ENCODE results near the gene KATNAL1. TPM values are rescaled to one million over a fixed set of nuclear protein-coding genes. Genes with fewer than 3 reads are reported as not detected.
"Not testable (repeated sequence)": the region's sequence is repeated elsewhere in the genome, so short reads cannot be mapped to it uniquely, and the experiment has no call there.

Gene KATNAL1
- total RNA-seq, 2 experiments from 2014 or later, result 29.4 to 30.4 TPM

- CTCF ChIA-PET, result interaction anchor here (1.1 kb wide), 1 partner anchor 51 kb away, joined by 3 read pairs; no protein-coding TSS in a partner anchor
- H3K27me3 Mint-ChIP-seq (ENCODE audit: low read depth); H3K36me3 Mint-ChIP-seq (ENCODE audit: low read depth); H3K27ac Mint-ChIP-seq; H3K4me3 Mint-ChIP-seq; H3K9me3 Mint-ChIP-seq (ENCODE audit: insufficient read depth); DNase-seq; ATAC-seq; POLR2A ChIA-PET: not testable (repeated sequence)
- H3K4me1 Mint-ChIP-seq (ENCODE audit: low read depth), result peaks cover 10% of the 10 kb centered on the region
These were observed 133.1 kb downstream of the KATNAL1 start for GRCh38 chr13:30174250-30174649.

DNA sequence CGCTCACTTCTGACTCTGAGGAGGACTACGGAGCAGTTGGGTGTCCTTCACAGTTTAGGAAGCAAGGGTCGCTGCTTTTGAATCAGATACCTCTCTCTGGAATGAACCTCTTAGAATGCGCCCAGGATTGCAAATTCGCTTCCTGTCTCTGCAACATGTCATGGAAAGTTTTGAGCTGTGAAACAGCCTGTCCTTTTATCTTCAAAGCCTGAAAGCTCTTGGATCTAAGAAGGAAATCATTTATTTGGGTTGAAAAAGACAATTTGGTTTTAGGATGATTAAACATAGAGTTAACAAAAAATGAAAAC, 134.1 kb downstream of the KATNAL1 start:
- H3K4me1 Mint-ChIP-seq (ENCODE audit: low read depth), result peaks cover 10% of the 10 kb centered on the region
- H3K27me3 Mint-ChIP-seq (ENCODE audit: low read depth), result no peaks in the 10 kb centered on the region
- no peak for DNase-seq
- no peaks in the 10 kb centered on the region for H3K9me3 Mint-ChIP-seq (ENCODE audit: insufficient read depth)
- no peaks in the 10 kb centered on the region for H3K36me3 Mint-ChIP-seq (ENCODE audit: low read depth)
- ChIA-PET POLR2A (interaction anchor here (1.1 kb wide), 1 partner anchor 134 kb away, joined by 3 read pairs; the partner anchor contains the start of gene KATNAL1), CTCF (interaction anchor here (1.1 to 1.6 kb wide), 2 partner anchors 41 to 52 kb away, joined by 3 to 5 read pairs; no protein-coding TSS in a partner anchor)
- H3K4me3 Mint-ChIP-seq, result no peak overlapping the region
- H3K27ac Mint-ChIP-seq, result no peak overlapping the region
- ATAC-seq, result no peak

DNA sequence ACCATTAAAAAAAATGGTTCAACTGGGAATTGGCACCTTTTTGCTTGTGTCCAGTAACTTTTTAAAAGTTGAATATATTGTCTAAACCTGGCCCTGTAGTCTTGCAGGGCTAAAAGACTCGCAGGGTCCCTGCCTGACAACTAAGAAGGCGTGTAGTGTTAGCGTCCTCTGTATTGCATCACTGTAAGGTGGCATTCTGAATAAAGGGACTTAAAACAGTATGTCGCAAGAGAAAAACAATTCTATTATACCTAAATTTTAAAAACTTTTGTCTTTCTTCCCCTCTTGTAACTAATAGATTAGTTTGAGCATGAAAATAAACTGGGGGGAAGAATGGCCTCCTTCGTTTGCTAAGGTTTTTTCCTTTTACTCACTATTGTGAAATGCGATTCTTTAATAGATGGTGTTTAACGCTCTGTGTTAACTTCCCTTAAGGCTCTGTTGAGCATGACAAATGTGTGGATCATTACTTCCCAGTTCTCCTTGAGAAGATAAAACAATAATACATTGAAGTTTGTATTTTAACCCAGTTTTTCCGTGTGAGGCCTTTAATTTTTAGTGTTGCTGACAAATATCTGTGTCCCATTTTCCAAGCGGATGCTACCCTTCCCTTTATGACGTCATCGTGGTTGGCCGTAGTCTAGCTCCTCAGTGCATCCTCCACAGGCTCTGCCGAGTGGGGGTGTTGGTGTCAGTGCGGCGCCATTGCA, 134.6 kb downstream of the KATNAL1 start:
- Mint-ChIP-seq H3K4me1 (ENCODE audit: low read depth) (peaks cover 10% of the 10 kb centered on the region), H3K9me3 (ENCODE audit: insufficient read depth) (no peaks in the 10 kb centered on the region), H3K27me3 (ENCODE audit: low read depth) (no peaks in the 10 kb centered on the region), H3K27ac (no peak overlapping the region), H3K4me3 (no peak overlapping the region), H3K36me3 (ENCODE audit: low read depth) (no peaks in the 10 kb centered on the region)
- ATAC-seq, result no peak
- ChIA-PET CTCF (interaction anchor here (1.6 kb wide), 1 partner anchor 41 kb away, joined by 5 read pairs; no protein-coding TSS in a partner anchor), POLR2A (interaction anchor here (1.1 kb wide), 1 partner anchor 135 kb away, joined by 3 read pairs; the partner anchor contains the start of gene KATNAL1)
- no peak for DNase-seq

- Mint-ChIP-seq H3K27ac (no peak overlapping the region), H3K27me3 (ENCODE audit: low read depth) (peaks cover 2% of the 10 kb centered on the region), H3K9me3 (ENCODE audit: insufficient read depth) (no peaks in the 10 kb centered on the region), H3K4me3 (no peak overlapping the region), H3K36me3 (ENCODE audit: low read depth) (no peaks in the 10 kb centered on the region), H3K4me1 (ENCODE audit: low read depth) (peaks cover 10% of the 10 kb centered on the region)
- ChIA-PET POLR2A (no interaction called here), CTCF (no interaction called here)
- no peak for DNase-seq
- ATAC-seq, result no peak
These were observed 136.8 kb downstream of the KATNAL1 start for GRCh38 chr13:30170569-30170968.

GRCh38 chr13:30169442-30169841, 137.9 kb downstream of the KATNAL1 start:
- CTCF ChIA-PET, result interaction anchor here (0.6 to 2.0 kb wide), 9 partner anchors 9 to 875 kb away, joined by 3 to 13 read pairs (median 3); no protein-coding TSS in a partner anchor

DNA sequence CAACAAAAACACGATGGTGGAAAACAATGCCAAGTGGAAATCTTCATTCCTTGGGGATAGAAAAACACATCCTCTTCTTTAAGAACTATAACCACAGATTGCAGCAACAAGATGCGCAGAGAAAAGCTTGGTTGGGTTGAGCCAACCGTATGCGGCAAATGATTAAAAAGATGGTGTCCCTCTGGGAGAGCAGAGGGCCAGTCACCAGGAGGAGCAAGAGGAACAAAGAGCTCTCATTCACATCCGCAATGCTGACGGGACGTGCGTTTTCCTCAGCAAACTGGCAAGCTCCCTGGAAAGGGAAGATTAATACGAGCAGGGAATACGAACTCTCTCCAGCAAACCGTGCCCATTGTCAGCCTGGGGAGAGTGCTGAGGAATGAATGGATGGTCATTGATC, 141.6 kb downstream of the KATNAL1 start:
- POLR2A ChIA-PET, result no interaction called here
- CTCF ChIA-PET, result interaction anchor here (1.3 to 3.2 kb wide), 2 partner anchors 33 to 50 kb away, joined by 4 to 10 read pairs; no protein-coding TSS in a partner anchor

More at GRCh38 chr13:30169442-30169841, 137.9 kb downstream of the KATNAL1 start:
- ATAC-seq (no peak), DNase-seq (no peak)
- Mint-ChIP-seq H3K9me3 (ENCODE audit: insufficient read depth) (no peaks in the 10 kb centered on the region), H3K4me3 (no peak overlapping the region), H3K4me1 (ENCODE audit: low read depth) (peaks cover 10% of the 10 kb centered on the region), H3K27me3 (ENCODE audit: low read depth) (peaks cover 5% of the 10 kb centered on the region), H3K36me3 (ENCODE audit: low read depth) (no peaks in the 10 kb centered on the region), H3K27ac (no peak overlapping the region)
- POLR2A ChIA-PET, result no interaction called here

DNA sequence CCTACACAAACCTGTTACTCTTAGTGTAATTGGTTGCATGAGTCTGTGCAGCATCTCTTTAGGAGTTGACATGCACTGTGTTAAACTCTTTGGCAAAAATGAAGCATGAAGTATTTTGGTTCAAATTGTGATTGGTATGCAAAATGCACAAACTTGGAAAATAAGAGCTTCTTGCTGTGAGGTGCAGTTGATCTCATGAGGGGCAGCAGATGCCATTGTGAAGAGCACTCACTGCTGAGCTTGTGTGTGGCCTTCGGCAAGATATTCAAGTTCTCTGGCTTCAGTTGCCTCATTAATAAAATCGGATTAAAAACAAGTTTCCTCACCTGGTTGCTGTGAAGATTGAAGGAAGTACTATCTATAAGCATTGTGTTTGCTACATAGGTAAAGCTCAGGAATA, 142.3 kb downstream of the KATNAL1 start:
- no peak for ATAC-seq
- H3K4me1 Mint-ChIP-seq (ENCODE audit: low read depth), result peaks cover 7% of the 10 kb centered on the region
- no peak for DNase-seq
- POLR2A ChIA-PET, result no interaction called here
- CTCF ChIA-PET, result interaction anchor here (1.3 to 3.2 kb wide), 2 partner anchors 33 to 50 kb away, joined by 4 to 10 read pairs; no protein-coding TSS in a partner anchor
- peaks cover 9% of the 10 kb centered on the region for H3K27me3 Mint-ChIP-seq (ENCODE audit: low read depth)
- H3K9me3 Mint-ChIP-seq (ENCODE audit: insufficient read depth), result no peaks in the 10 kb centered on the region
- H3K4me3 Mint-ChIP-seq, result no peak overlapping the region
- no peaks in the 10 kb centered on the region for H3K36me3 Mint-ChIP-seq (ENCODE audit: low read depth)
- H3K27ac Mint-ChIP-seq, result no peak overlapping the region

More for the DNA sequence above, 141.6 kb downstream of the KATNAL1 start:
- Mint-ChIP-seq H3K9me3 (ENCODE audit: insufficient read depth) (no peaks in the 10 kb centered on the region), H3K36me3 (ENCODE audit: low read depth) (no peaks in the 10 kb centered on the region), H3K4me1 (ENCODE audit: low read depth) (peaks cover 9% of the 10 kb centered on the region), H3K4me3 (no peak overlapping the region), H3K27ac (no peak overlapping the region), H3K27me3 (ENCODE audit: low read depth) (peaks cover 9% of the 10 kb centered on the region)
- DNase-seq (no peak), ATAC-seq (no peak)

- CTCF ChIA-PET, result interaction anchor here (1.3 to 3.2 kb wide), 3 partner anchors 32 to 49 kb away, joined by 4 to 10 read pairs (median 9); no protein-coding TSS in a partner anchor
- no peak overlapping the region for H3K27ac Mint-ChIP-seq
- DNase-seq (no peak), ATAC-seq (no peak)
- H3K4me3 Mint-ChIP-seq, result no peak overlapping the region
- peaks cover 9% of the 10 kb centered on the region for H3K27me3 Mint-ChIP-seq (ENCODE audit: low read depth)
- H3K9me3 Mint-ChIP-seq (ENCODE audit: insufficient read depth), result no peaks in the 10 kb centered on the region
- POLR2A ChIA-PET, result interaction anchor here (0.6 kb wide), 1 partner anchor 237 kb away, joined by 3 read pairs; no protein-coding TSS in a partner anchor
- H3K4me1 Mint-ChIP-seq (ENCODE audit: low read depth), result peaks cover 8% of the 10 kb centered on the region
- no peaks in the 10 kb centered on the region for H3K36me3 Mint-ChIP-seq (ENCODE audit: low read depth)
These were observed 143.2 kb downstream of the KATNAL1 start for GRCh38 chr13:30164146-30164545.

DNA sequence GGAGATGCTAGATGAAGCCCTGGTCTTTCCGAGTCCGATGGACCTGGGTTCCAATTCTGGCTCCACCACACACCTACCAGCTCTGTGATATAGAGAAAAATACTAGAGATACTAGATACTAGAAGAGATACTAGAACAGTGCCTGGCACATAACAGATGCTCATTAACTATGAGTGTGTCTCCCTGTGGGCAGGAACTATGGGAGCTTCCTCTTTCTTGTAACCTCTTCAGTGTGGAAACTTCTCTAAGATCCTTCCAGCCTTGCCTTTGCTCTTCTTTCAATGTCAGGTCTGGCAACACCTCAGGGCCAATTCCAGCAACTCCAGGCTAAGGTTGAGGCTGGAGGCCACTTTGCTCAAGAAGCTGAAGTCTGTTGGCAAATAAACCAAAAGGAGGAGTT, 143.9 kb downstream of the KATNAL1 start:
- Mint-ChIP-seq H3K9me3 (ENCODE audit: insufficient read depth) (no peaks in the 10 kb centered on the region), H3K4me3 (no peak overlapping the region), H3K27ac (no peak overlapping the region), H3K4me1 (ENCODE audit: low read depth) (peaks cover 15% of the 10 kb centered on the region), H3K36me3 (ENCODE audit: low read depth) (no peaks in the 10 kb centered on the region), H3K27me3 (ENCODE audit: low read depth) (peaks cover 9% of the 10 kb centered on the region)
- ChIA-PET CTCF (interaction anchor here (2.5 kb wide), 1 partner anchor 31 kb away, joined by 9 read pairs; no protein-coding TSS in a partner anchor), POLR2A (interaction anchor here (0.6 kb wide), 1 partner anchor 236 kb away, joined by 3 read pairs; no protein-coding TSS in a partner anchor)
- ATAC-seq (no peak), DNase-seq (no peak)

GRCh38 chr13:30159446-30159839, 147.9 kb downstream of the KATNAL1 start:
- POLR2A ChIA-PET, result interaction anchor here (1.0 kb wide), 1 partner anchor 27 kb away, joined by 4 read pairs; no protein-coding TSS in a partner anchor
- Mint-ChIP-seq H3K27ac (no peak overlapping the region), H3K27me3 (ENCODE audit: low read depth) (peaks cover 5% of the 10 kb centered on the region), H3K4me3 (no peak overlapping the region), H3K36me3 (ENCODE audit: low read depth) (no peaks in the 10 kb centered on the region), H3K9me3 (ENCODE audit: insufficient read depth) (no peaks in the 10 kb centered on the region), H3K4me1 (ENCODE audit: low read depth) (peaks cover 21% of the 10 kb centered on the region)
- DNase-seq, result peak; percentile 46
- peak; percentile 83 for ATAC-seq
- CTCF ChIA-PET, result interaction anchor here (0.8 to 4.6 kb wide), 11 partner anchors 12 to 413 kb away, joined by 3 to 104 read pairs (median 11); no protein-coding TSS in a partner anchor

- Mint-ChIP-seq H3K9me3 (ENCODE audit: insufficient read depth) (no peaks in the 10 kb centered on the region), H3K36me3 (ENCODE audit: low read depth) (no peaks in the 10 kb centered on the region), H3K4me3 (no peak overlapping the region), H3K27me3 (ENCODE audit: low read depth) (peaks cover 3% of the 10 kb centered on the region), H3K4me1 (ENCODE audit: low read depth) (peaks cover 21% of the 10 kb centered on the region), H3K27ac (no peak overlapping the region)
- ATAC-seq, result peak; percentile 58
- no peak for DNase-seq
- POLR2A ChIA-PET, result interaction anchor here (1.0 kb wide), 1 partner anchor 27 kb away, joined by 4 read pairs; no protein-coding TSS in a partner anchor
- CTCF ChIA-PET, result interaction anchor here (0.8 to 4.6 kb wide), 14 partner anchors 9 to 413 kb away, joined by 3 to 104 read pairs (median 6); no protein-coding TSS in a partner anchor
These were observed 148.4 kb downstream of the KATNAL1 start for GRCh38 chr13:30158774-30159445.

Data from activated CD8-positive, alpha-beta T cell treated with anti-CD3 and anti-CD28 coated beads, Interleukin-2, amount 10 ng/mL, durations not matched to agents 7 days and 5 days (primary cell).